Loucy (cell line): ENCODE data around the gene RUFY3.

Experiments
- H2AFZ ChIP-seq: fragments of 200-600 bp; sonication (generic); 2 replicates; pipeline ENCODE4 v1.6.0; 2016; ENCODE audit warnings: antibody characterized with exemption, mild to moderate bottlenecking, low read length, moderate library complexity
- H3F3A ChIP-seq: fragments of 200-600 bp; 2 replicates; pipeline ENCODE4 v1.6.0; 2016; ENCODE audit warnings: antibody characterized with exemption, low read depth, mild to moderate bottlenecking
- H3K27me3 ChIP-seq: fragments of 200-600 bp; sonication (generic); 2 replicates; pipeline ENCODE4 v1.6.1; 2014; ENCODE audit warnings: low read length, mild to moderate bottlenecking; ENCODE audit not compliant: insufficient read depth, poor library complexity, severe bottlenecking
- H3K36me3 ChIP-seq: fragments of 200-600 bp; sonication (generic); 2 replicates; pipeline ENCODE4 v1.6.1; 2016; ENCODE audit warnings: low read length; ENCODE audit not compliant: insufficient read depth
- H3K4me1 ChIP-seq: fragments of 200-600 bp; sonication (generic); 2 replicates; pipeline ENCODE4 v1.5.1; 2014; ENCODE audit warnings: low read length, mild to moderate bottlenecking; ENCODE audit not compliant: insufficient read depth, poor library complexity, severe bottlenecking
- H3K4me2 ChIP-seq: fragments of 200-600 bp; sonication (generic); 2 replicates; pipeline ENCODE4 v1.6.0; 2014; ENCODE audit warnings: antibody characterized with exemption, low read length, low read depth, mild to moderate bottlenecking; ENCODE audit not compliant: poor library complexity, severe bottlenecking
- H3K4me3 ChIP-seq: fragments of 200-600 bp; sonication (generic); 2 replicates; pipeline ENCODE4 v1.5.1; 2014; ENCODE audit warnings: low read length, mild to moderate bottlenecking, mixed read lengths; ENCODE audit not compliant: poor library complexity, severe bottlenecking
- H3K79me2 ChIP-seq: fragments of 200-600 bp; sonication (generic); 2 replicates; pipeline ENCODE4 v1.6.1; 2014; ENCODE audit warnings: low read length; ENCODE audit not compliant: insufficient read depth
- H3K9ac ChIP-seq: fragments of 200-600 bp; sonication (generic); 2 replicates; pipeline ENCODE4 v1.6.0; 2014; ENCODE audit warnings: mild to moderate bottlenecking, low read depth, low read length, moderate library complexity; ENCODE audit not compliant: poor library complexity, severe bottlenecking
- H3K9me2 ChIP-seq: fragments of 200-600 bp; sonication (generic); replicated peaks from 2 replicates; pipeline ENCODE4 v1.6.1; 2016; ENCODE audit warnings: low read depth, low read length, mixed read lengths
- H3K9me3 ChIP-seq: fragments of 200-600 bp; sonication (generic); 2 replicates; pipeline ENCODE4 v1.6.1; 2014; ENCODE audit warnings: mild to moderate bottlenecking, antibody characterized with exemption, low read length, low read depth; ENCODE audit not compliant: insufficient read depth
- H4K20me1 ChIP-seq: fragments of 200-600 bp; sonication (generic); 2 replicates; pipeline ENCODE4 v1.6.0; 2014; ENCODE audit warnings: antibody characterized with exemption, low read length, mild to moderate bottlenecking; ENCODE audit not compliant: insufficient read depth, poor library complexity, severe bottlenecking
- EZH2phosphoT487 ChIP-seq: fragments of 200-600 bp; IDR thresholded peaks from 2 replicates; pipeline ENCODE4 v1.6.1; 2018; ENCODE audit warnings: antibody characterized with exemption, mild to moderate bottlenecking, moderate library complexity, borderline replicate concordance
- TF ChIP-seq, protein P1 (sequence below): fragments of 200-600 bp; sonication (generic); conservative IDR thresholded peaks from 2 replicates; pipeline ENCODE4 v1.5.1; 2014; ENCODE audit warnings: mild to moderate bottlenecking, antibody characterized with exemption, low read length

RUFY3 gene

DNA sequence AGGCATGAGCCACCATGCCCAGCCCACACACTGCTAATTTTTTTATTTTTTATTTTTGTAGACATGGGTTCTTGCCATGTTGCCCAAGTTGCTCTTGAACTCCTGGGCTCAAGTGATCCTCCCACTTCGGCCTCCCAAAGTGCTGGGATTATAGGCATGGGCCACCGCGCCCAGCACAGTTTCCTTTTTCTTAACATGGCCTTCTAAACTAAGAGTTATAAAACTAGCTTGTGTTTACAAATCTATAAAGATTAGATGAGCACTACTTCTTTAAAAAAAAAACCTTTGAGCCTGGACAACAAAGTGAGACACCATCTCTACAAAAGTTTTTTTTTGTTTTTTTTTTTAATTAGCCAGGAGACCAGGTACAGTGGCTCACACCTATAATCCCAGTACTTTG is 107.3 kb downstream of the RUFY3 start:
- Histone ChIP-seq H3K4me1 (peaks cover 7% of the 10 kb centered on the region), H4K20me1 (peaks cover 35% of the 10 kb centered on the region), H3F3A (no peaks in the 10 kb centered on the region), H3K9me2 (no peaks in the 10 kb centered on the region), H3K79me2 (peaks cover 45% of the 10 kb centered on the region), H2AFZ (no peak overlapping the region), H3K4me2 (no peak overlapping the region), H3K36me3 (peaks cover 90% of the 10 kb centered on the region), H3K9me3 (no peaks in the 10 kb centered on the region), H3K4me3 (no peak overlapping the region), H3K9ac (no peak overlapping the region), H3K27me3 (no peaks in the 10 kb centered on the region)
- no peak for TF ChIP-seq EZH2phosphoT487
- TF ChIP-seq, protein P1, sequence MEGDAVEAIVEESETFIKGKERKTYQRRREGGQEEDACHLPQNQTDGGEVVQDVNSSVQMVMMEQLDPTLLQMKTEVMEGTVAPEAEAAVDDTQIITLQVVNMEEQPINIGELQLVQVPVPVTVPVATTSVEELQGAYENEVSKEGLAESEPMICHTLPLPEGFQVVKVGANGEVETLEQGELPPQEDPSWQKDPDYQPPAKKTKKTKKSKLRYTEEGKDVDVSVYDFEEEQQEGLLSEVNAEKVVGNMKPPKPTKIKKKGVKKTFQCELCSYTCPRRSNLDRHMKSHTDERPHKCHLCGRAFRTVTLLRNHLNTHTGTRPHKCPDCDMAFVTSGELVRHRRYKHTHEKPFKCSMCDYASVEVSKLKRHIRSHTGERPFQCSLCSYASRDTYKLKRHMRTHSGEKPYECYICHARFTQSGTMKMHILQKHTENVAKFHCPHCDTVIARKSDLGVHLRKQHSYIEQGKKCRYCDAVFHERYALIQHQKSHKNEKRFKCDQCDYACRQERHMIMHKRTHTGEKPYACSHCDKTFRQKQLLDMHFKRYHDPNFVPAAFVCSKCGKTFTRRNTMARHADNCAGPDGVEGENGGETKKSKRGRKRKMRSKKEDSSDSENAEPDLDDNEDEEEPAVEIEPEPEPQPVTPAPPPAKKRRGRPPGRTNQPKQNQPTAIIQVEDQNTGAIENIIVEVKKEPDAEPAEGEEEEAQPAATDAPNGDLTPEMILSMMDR: no peak

DNA sequence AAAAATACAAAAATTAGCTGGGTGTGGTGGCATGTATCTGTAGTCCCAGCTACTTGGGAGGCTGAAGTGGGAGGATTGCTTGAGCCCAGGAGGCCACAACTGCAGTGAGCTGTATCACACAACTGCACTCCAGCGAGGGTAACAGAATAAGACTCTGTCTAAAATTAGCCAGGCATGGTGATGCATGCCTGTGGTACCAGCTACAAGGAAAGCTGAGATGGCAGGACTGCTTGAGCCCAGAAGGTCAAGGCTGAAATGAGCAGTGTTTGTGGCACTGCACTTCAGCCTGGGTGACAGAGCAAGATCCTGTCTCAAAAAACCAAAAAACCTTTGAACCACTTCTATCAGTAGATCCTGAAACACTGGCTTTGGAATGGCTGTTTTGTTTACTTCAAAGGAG is 107.7 kb downstream of the RUFY3 start:
- H3K4me1 ChIP-seq: peaks cover 8% of the 10 kb centered on the region
- H4K20me1 ChIP-seq: peaks cover 40% of the 10 kb centered on the region
- no peaks in the 10 kb centered on the region for H3K9me2 ChIP-seq
- peaks cover 49% of the 10 kb centered on the region for H3K79me2 ChIP-seq
- H3K36me3 ChIP-seq: peaks cover 87% of the 10 kb centered on the region
- no peaks in the 10 kb centered on the region for H3K9me3 ChIP-seq
- TF ChIP-seq EZH2phosphoT487: no peak
- TF ChIP-seq, protein P1: no peak
- no peak overlapping the region for H2AFZ ChIP-seq
- no peaks in the 10 kb centered on the region for H3F3A ChIP-seq
- no peak overlapping the region for H3K4me3 ChIP-seq
- H3K4me2 ChIP-seq: no peak overlapping the region
- H3K27me3 ChIP-seq: no peaks in the 10 kb centered on the region
- no peak overlapping the region for H3K9ac ChIP-seq

DNA sequence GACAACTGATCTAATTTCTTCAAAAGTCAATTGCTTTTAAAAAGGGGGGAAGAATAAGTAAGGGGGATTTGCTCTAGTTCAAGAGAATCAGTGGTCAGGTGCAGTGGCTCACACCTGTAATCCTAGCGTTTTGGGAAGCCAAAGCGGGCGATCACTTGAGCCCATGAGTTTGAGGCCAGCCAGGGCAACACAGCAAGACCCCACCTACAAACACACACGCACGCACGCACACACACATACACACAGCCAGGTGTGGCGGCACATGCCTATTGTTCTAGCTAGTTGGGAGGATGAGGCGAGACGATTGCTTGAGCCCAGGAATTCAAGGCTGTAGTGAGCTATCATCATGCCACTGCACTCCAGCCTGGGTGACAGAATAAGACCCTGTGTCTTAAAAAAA is 108.3 kb downstream of the RUFY3 start:
- peaks cover 11% of the 10 kb centered on the region for H3K4me1 ChIP-seq
- H3K4me3 ChIP-seq: no peak overlapping the region
- H3F3A ChIP-seq: no peaks in the 10 kb centered on the region
- peaks cover 46% of the 10 kb centered on the region for H4K20me1 ChIP-seq
- H3K9ac ChIP-seq: no peak overlapping the region
- H3K27me3 ChIP-seq: no peaks in the 10 kb centered on the region
- no peak for TF ChIP-seq EZH2phosphoT487
- TF ChIP-seq, protein P1: no peak
- H3K79me2 ChIP-seq: peaks cover 55% of the 10 kb centered on the region
- H3K9me3 ChIP-seq: no peaks in the 10 kb centered on the region
- no peaks in the 10 kb centered on the region for H3K9me2 ChIP-seq
- H3K4me2 ChIP-seq: no peak overlapping the region
- H2AFZ ChIP-seq: no peak overlapping the region
- peaks cover 86% of the 10 kb centered on the region for H3K36me3 ChIP-seq
